Measurements from ENCODE around the gene KLKB1. TPM values are rescaled to one million over a fixed set of nuclear protein-coding genes. Genes with fewer than 3 reads are reported as not detected.
"Not testable (repeated sequence)": the region's sequence is repeated elsewhere in the genome, so short reads cannot be mapped to it uniquely, and the experiment has no call there.

The KLKB1 gene
- total and polyA plus RNA-seq, 2 donors (not counting 1 experiment from before 2014, with no cell fraction given) = 0.44 to 1.0 TPM

DNA sequence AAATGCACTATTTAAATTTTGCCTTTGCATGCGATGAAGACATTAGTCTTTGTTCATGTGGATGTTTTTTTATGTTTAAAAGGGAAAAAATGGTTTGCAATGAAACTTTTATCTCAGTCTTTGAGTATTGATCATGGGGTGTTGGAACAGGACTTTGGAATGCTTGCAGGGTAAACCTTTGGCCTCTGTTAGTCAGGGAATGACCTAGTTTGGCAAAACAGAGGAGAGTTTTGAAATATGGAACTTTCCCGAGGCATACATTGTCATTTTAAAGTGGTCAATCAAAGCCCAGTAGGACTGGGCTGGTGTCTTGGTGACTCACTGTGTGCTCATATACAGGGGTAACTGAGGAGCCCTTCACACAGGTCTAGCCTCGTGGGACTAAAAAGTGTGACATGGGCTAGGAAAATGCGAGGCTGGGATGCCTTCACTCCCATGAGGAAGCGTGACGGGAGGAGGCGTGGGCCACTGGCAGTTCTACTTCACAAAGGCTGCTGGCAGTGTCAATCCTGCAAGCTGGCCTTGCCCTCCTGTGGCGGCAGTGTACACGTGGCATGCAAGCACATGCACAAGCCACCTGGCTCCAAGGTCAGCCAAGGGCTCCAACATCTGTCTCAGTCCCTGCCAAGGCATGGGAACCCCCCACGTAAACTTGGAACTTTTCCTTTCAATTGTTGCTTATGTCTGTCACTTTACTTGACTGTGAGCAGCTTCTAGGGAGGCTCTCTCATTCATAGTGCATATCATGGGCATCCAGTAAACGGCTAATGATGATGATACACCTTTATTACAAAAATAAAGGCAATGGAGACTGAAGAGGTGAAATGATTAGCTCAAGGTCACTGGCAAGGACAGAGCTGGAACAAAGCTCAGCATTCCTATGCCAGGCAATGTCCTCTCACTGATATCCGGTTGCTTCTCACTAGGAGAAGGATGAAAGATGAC is 33.5 kb downstream of the KLKB1 start:
- H3K9ac ChIP-seq (ENCODE audit: low read length) = no peak overlapping the region
- no peaks in the 10 kb centered on the region for H4K20me1 ChIP-seq (ENCODE audit: control insufficient read depth, insufficient read depth, low read length, poor library complexity, severe bottlenecking)
- no peaks in the 10 kb centered on the region for H3K79me2 ChIP-seq (ENCODE audit: control insufficient read depth, insufficient read depth, low read length)
- H2AFZ ChIP-seq (ENCODE audit: insufficient read depth, low read depth, low read length, poor library complexity, severe bottlenecking) = no peak overlapping the region
- WGBS (ENCODE audit: insufficient coverage) = 93% methylated on average over 10 of the region's 12 CpGs
- no peaks in the 10 kb centered on the region for H3K9me3 ChIP-seq (ENCODE audit: control extremely low read depth in 1 of 3, control insufficient read depth in 2 of 3, insufficient read depth in 1 of 3, low read length in 2 of 3)
- Mint-ChIP-seq H3K27me3 (no peaks in the 10 kb centered on the region), H3K4me1 (no peaks in the 10 kb centered on the region), H3K4me3 (no peak overlapping the region), H3K27ac (no peak overlapping the region), H3K9me3 (ENCODE audit: insufficient read depth) (no peaks in the 10 kb centered on the region)
- peaks cover 0 to 2% (median 0%) of the 10 kb centered on the region in 4 experiments for H3K27me3 ChIP-seq (replicated peaks in 1 of 4; ENCODE audit: control extremely low read depth in 1 of 4, control insufficient read depth in 3 of 4, insufficient read depth in 4 of 4, low read length in 3 of 4)
- no peak overlapping the region for H3K4me2 ChIP-seq (replicated peaks; ENCODE audit: low read depth, low read length, poor library complexity, severe bottlenecking)
- CTCF ChIA-PET = no interaction called here
- H3K27ac ChIP-seq (ENCODE audit: low read length in 2 of 2) = no peak overlapping the region
- no peak for ATAC-seq (ENCODE audit: low read depth)
- DNase-seq = no peak
- intact Hi-C loops (cut with micrococcal nuclease) = no loop called here
- TF ChIP-seq EZH2 (IDR thresholded peaks at IDR 0.05; ENCODE audit: borderline replicate concordance, insufficient read depth, low read depth, low read length, poor library complexity, severe bottlenecking) = no peak
- TF ChIP-seq, protein P1, sequence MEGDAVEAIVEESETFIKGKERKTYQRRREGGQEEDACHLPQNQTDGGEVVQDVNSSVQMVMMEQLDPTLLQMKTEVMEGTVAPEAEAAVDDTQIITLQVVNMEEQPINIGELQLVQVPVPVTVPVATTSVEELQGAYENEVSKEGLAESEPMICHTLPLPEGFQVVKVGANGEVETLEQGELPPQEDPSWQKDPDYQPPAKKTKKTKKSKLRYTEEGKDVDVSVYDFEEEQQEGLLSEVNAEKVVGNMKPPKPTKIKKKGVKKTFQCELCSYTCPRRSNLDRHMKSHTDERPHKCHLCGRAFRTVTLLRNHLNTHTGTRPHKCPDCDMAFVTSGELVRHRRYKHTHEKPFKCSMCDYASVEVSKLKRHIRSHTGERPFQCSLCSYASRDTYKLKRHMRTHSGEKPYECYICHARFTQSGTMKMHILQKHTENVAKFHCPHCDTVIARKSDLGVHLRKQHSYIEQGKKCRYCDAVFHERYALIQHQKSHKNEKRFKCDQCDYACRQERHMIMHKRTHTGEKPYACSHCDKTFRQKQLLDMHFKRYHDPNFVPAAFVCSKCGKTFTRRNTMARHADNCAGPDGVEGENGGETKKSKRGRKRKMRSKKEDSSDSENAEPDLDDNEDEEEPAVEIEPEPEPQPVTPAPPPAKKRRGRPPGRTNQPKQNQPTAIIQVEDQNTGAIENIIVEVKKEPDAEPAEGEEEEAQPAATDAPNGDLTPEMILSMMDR (IDR thresholded peaks at IDR 0.05) = no peak
- no peaks in the 10 kb centered on the region for H3K4me1 ChIP-seq (ENCODE audit: control insufficient read depth in 2 of 2, insufficient read depth in 2 of 2, low read length in 2 of 2)
- no peak overlapping the region for H3K4me3 ChIP-seq (ENCODE audit: control extremely low read depth in 1 of 5, extremely low read depth in 1 of 5, insufficient read depth in 1 of 5, low read depth in 2 of 5, low read length in 4 of 5)
- POLR2A ChIA-PET = no interaction called here
- no peaks in the 10 kb centered on the region for H3K36me3 ChIP-seq (replicated peaks in 1 of 2; ENCODE audit: control extremely low read depth in 1 of 2, control insufficient read depth in 1 of 2, extremely low read depth in 1 of 2, insufficient read depth in 2 of 2, low read length in 1 of 2)

DNA sequence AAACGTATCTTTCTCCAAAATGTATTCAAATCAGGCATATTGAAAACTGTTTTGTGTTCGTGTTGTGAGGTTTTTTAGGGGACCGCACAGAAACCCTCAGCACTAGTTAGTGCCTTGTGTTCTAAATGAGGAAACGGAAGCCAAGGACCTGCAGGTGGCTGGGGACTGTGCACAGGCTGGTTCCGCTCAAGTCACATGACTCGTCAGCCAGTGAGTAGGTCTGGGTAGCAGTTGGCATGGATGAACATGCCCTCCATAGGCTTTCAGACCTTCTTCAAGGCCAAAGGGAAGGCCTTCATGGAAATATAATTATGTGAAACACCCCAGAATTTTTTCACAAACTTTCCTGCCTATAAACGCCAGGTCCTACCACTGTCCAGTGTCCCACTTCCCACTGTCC is 37.4 kb downstream of the KLKB1 start:
- Histone ChIP-seq H3K4me2 (replicated peaks; ENCODE audit: low read depth, low read length, poor library complexity, severe bottlenecking) (no peak overlapping the region), H3K9me3 (ENCODE audit: control extremely low read depth in 1 of 3, control insufficient read depth in 2 of 3, insufficient read depth in 1 of 3, low read length in 2 of 3) (no peaks in the 10 kb centered on the region), H3K4me3 (ENCODE audit: control extremely low read depth in 1 of 5, extremely low read depth in 1 of 5, insufficient read depth in 1 of 5, low read depth in 2 of 5, low read length in 4 of 5) (no peak overlapping the region), H3K79me2 (ENCODE audit: control insufficient read depth, insufficient read depth, low read length) (no peaks in the 10 kb centered on the region), H3K36me3 (replicated peaks in 1 of 2; ENCODE audit: control extremely low read depth in 1 of 2, control insufficient read depth in 1 of 2, extremely low read depth in 1 of 2, insufficient read depth in 2 of 2, low read length in 1 of 2) (no peaks in the 10 kb centered on the region), H3K27me3 (replicated peaks in 1 of 4; ENCODE audit: control extremely low read depth in 1 of 4, control insufficient read depth in 3 of 4, insufficient read depth in 4 of 4, low read length in 3 of 4) (peaks cover 0 to 4% (median 0%) of the 10 kb centered on the region in 4 experiments), H2AFZ (ENCODE audit: insufficient read depth, low read depth, low read length, poor library complexity, severe bottlenecking) (no peak overlapping the region), H3K4me1 (ENCODE audit: control insufficient read depth in 2 of 2, insufficient read depth in 2 of 2, low read length in 2 of 2) (no peaks in the 10 kb centered on the region), H4K20me1 (ENCODE audit: control insufficient read depth, insufficient read depth, low read length, poor library complexity, severe bottlenecking) (no peaks in the 10 kb centered on the region), H3K9ac (ENCODE audit: low read length) (no peak overlapping the region), H3K27ac (ENCODE audit: low read length in 2 of 2) (no peak overlapping the region)
- Mint-ChIP-seq H3K27me3 (peaks cover 17% of the 10 kb centered on the region), H3K9me3 (ENCODE audit: insufficient read depth) (no peaks in the 10 kb centered on the region), H3K4me1 (no peaks in the 10 kb centered on the region), H3K27ac (no peak overlapping the region), H3K4me3 (no peak overlapping the region)
- no peak for ATAC-seq (ENCODE audit: low read depth)
- no peak for TF ChIP-seq EZH2 (IDR thresholded peaks at IDR 0.05; ENCODE audit: borderline replicate concordance, insufficient read depth, low read depth, low read length, poor library complexity, severe bottlenecking)
- TF ChIP-seq, protein P1 (IDR thresholded peaks at IDR 0.05) = no peak
- WGBS (ENCODE audit: insufficient coverage) = 82% methylated on average over 5 of the region's 7 CpGs
- intact Hi-C loops (cut with micrococcal nuclease) = no loop called here
- ChIA-PET CTCF (no interaction called here), POLR2A (no interaction called here)
- DNase-seq = no peak

DNA sequence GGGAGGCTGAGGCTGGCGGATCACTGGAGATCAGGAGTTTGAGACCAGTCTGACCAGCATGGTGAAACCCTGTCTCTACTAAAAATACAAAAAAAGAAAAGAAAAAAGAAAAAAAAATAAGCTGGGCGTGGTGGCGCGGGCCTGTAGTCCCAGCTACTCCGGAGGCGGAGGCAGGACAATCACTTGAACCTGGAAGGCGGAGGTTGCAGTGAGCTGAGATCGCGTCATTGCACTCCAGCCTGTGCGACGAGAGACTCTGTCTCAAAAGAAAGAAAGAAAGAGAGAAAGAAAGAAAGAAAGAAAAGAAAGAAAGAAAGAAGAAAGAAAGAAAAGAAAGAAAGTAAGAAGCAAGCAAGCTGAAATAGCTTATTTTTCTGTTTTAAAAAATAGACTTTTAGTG is 37.9 kb downstream of the KLKB1 start:
- peaks cover 17% of the 10 kb centered on the region for H3K27me3 Mint-ChIP-seq
- H3K4me3 ChIP-seq (ENCODE audit: control extremely low read depth in 1 of 5, extremely low read depth in 1 of 5, insufficient read depth in 1 of 5, low read depth in 2 of 5, low read length in 4 of 5); H3K4me3 Mint-ChIP-seq; H3K36me3 ChIP-seq (replicated peaks in 1 of 2; ENCODE audit: control extremely low read depth in 1 of 2, control insufficient read depth in 1 of 2, extremely low read depth in 1 of 2, insufficient read depth in 2 of 2, low read length in 1 of 2); H3K4me1 Mint-ChIP-seq; H3K27ac ChIP-seq (ENCODE audit: low read length in 2 of 2); H3K27ac Mint-ChIP-seq; POLR2A ChIA-PET; intact Hi-C loops (cut with micrococcal nuclease); CTCF ChIA-PET; H3K4me2 ChIP-seq (replicated peaks; ENCODE audit: low read depth, low read length, poor library complexity, severe bottlenecking); ATAC-seq (ENCODE audit: low read depth); H3K9me3 ChIP-seq (ENCODE audit: control extremely low read depth in 1 of 3, control insufficient read depth in 2 of 3, insufficient read depth in 1 of 3, low read length in 2 of 3); H3K9ac ChIP-seq (ENCODE audit: low read length); DNase-seq; H2AFZ ChIP-seq (ENCODE audit: insufficient read depth, low read depth, low read length, poor library complexity, severe bottlenecking); H4K20me1 ChIP-seq (ENCODE audit: control insufficient read depth, insufficient read depth, low read length, poor library complexity, severe bottlenecking); H3K4me1 ChIP-seq (ENCODE audit: control insufficient read depth in 2 of 2, insufficient read depth in 2 of 2, low read length in 2 of 2); H3K9me3 Mint-ChIP-seq (ENCODE audit: insufficient read depth); H3K79me2 ChIP-seq (ENCODE audit: control insufficient read depth, insufficient read depth, low read length); H3K27me3 ChIP-seq (replicated peaks in 1 of 4; ENCODE audit: control extremely low read depth in 1 of 4, control insufficient read depth in 3 of 4, insufficient read depth in 4 of 4, low read length in 3 of 4): not testable (repeated sequence)
- WGBS (ENCODE audit: insufficient coverage) = 100% methylated on average over 4 of the region's 11 CpGs

All from B cell (primary cell).